ENCODE data around the gene NCEH1.
A peak's percentile ranks its signal among the peaks of the same experiment; 100 is the strongest.
"Not testable (repeated sequence)": the region's sequence is repeated elsewhere in the genome, so short reads cannot be mapped to it uniquely, and the experiment has no call there.

The NCEH1 gene

DNA sequence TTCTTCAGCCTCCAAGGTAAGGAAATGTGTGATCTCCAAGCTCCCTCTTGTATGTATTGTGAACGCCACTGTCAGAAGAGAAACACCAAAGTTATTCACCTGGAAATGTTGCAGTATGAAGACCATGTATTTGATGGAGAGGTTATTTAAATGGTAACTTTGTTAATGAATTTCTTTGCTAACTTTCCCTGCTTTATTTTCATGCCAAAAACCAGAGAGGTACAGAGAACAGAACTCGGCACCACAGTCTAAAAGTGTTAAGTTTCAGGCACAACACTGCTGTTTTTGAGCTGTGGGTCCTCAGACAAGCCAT lies 114.5 kb downstream of the NCEH1 start:
- Histone ChIP-seq H3K27ac (no peak overlapping the region), H3K36me3 (replicated peaks) (no peaks in the 10 kb centered on the region), H3K4me3 (ENCODE audit: low read depth, low read length) (no peak overlapping the region), H3K27me3 (replicated peaks) (no peaks in the 10 kb centered on the region)
- in situ Hi-C loops (cut with HindIII; ENCODE audit: low pct_ligation_motif_present, low sequenced_read_pairs): no loop called here
- TF ChIP-seq, protein P1, sequence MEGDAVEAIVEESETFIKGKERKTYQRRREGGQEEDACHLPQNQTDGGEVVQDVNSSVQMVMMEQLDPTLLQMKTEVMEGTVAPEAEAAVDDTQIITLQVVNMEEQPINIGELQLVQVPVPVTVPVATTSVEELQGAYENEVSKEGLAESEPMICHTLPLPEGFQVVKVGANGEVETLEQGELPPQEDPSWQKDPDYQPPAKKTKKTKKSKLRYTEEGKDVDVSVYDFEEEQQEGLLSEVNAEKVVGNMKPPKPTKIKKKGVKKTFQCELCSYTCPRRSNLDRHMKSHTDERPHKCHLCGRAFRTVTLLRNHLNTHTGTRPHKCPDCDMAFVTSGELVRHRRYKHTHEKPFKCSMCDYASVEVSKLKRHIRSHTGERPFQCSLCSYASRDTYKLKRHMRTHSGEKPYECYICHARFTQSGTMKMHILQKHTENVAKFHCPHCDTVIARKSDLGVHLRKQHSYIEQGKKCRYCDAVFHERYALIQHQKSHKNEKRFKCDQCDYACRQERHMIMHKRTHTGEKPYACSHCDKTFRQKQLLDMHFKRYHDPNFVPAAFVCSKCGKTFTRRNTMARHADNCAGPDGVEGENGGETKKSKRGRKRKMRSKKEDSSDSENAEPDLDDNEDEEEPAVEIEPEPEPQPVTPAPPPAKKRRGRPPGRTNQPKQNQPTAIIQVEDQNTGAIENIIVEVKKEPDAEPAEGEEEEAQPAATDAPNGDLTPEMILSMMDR (IDR thresholded peaks at IDR 0.05; ENCODE audit: low read depth, low read length, missing control alignments): no peak
- DNase-seq: no peak

DNA sequence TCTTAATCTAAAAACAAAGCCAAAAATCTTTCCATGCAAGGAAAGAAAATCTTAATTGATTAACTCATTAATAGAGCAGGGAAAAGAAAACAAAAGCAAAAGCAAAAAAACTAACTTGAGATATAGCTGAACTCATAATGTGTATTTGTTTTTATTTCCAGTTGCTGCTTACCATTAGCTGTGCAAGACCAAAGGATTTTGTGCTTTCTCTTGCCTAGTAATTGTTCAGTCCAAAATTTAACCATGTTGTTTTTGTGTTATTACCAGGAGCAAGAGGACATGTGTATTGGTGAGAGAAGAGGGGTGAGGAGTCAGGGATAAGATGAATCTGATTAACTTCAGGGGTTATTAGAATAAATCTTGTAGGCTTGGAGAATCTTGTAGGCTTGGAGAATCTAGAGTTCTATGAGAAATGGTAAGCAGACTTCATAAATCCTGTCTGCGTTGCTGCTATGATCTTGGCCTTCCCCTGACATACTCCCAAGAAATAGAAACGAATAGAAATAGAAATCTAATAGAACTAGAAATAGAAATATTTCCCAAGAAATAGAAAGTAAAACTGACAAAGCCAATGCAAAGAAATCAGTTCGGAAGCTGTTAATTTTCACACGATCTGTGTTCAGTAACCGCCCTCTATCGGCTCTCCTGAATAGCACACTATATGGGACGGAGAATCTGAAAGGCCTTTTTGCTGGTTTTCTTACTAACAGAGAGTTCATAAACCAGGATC lies 115.0 kb downstream of the NCEH1 start:
- in situ Hi-C loops (cut with HindIII; ENCODE audit: low pct_ligation_motif_present, low sequenced_read_pairs): no loop called here
- no peaks in the 10 kb centered on the region for H3K27me3 ChIP-seq (replicated peaks)
- TF ChIP-seq, protein P1 (IDR thresholded peaks at IDR 0.05; ENCODE audit: low read depth, low read length, missing control alignments): peak; percentile 78
- DNase-seq: peak; percentile 23
- no peak overlapping the region for H3K4me3 ChIP-seq (ENCODE audit: low read depth, low read length)
- H3K36me3 ChIP-seq (replicated peaks): no peaks in the 10 kb centered on the region
- H3K27ac ChIP-seq: no peak overlapping the region

DNA sequence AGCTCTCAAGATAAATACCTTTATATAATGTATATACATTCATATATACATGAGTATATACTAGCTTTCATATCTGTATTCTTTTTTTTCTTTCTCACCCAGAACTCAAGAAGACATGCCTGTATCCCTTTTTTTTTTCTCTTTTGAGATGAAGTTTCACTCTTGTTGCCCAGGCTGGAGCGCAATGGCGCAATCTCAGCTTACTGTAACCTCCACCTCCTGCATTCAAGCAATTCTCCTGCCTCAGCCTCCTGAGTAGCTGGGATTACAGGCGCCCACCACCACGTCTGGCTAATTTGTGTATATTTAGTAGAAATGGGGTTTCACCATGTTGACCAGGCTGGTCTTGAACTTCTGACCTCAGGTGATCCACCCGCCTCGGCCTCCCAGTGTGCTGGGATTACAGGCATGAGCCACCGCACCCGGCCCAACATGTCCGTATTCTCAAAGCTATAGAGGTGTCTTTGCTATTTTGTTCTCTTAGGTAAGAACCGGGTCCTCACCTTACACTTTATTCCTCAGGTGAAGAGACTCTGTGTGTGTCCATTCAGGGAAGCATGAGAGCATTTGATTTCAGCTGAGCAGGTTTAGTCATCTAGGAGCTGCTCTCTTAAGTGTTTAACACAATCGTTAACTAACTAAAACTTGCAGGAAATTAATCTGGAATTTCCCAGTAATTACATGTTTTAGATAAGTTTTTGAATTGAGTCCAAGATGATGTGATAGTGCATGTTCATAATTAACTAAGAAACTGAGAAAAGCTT lies 115.8 kb downstream of the NCEH1 start:
- H3K27ac ChIP-seq; H3K36me3 ChIP-seq (replicated peaks); in situ Hi-C loops (cut with HindIII; ENCODE audit: low pct_ligation_motif_present, low sequenced_read_pairs); H3K27me3 ChIP-seq (replicated peaks); H3K4me3 ChIP-seq (ENCODE audit: low read depth, low read length); DNase-seq: not testable (repeated sequence)

DNA sequence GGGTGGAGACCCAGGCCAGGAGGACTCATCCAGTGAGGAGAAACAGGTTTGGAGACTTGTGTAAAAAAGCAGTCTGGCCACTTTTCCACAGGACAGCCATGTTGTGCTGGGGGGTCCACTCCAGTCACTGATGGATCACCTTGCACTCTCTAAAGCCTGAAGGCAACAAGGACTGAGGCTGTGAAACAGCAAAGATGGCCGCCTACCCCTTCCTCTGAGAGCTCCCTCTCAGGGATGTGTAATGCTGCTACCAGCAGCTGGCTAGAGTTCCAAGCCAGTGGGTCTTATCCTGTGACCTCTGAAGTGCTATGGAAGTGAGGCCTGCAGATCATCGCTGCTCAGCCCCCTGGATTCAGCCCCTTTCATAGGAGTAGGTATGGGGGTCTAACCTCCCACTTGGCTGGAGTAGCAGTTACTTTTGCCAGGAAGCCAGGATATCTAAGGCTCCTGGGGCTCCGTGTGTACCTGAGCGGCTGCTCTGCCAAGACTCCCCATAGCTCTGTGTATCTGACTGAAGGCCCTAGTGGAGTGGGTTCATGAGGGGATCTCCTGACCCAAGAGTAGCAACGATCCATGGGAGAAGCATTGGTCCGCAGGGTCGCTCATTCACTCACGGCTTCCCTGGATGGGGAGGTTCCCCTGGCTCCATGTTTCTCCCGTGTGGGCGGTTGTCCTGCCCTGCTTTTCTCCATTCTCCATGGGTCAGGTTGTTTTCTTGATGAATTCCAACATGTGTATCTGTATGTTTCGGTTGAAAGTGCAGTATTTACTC lies 117.8 kb downstream of the NCEH1 start:
- no peaks in the 10 kb centered on the region for H3K36me3 ChIP-seq (replicated peaks)
- no peak overlapping the region for H3K27ac ChIP-seq
- in situ Hi-C loops (cut with HindIII; ENCODE audit: low pct_ligation_motif_present, low sequenced_read_pairs): no loop called here
- no peak overlapping the region for H3K4me3 ChIP-seq (ENCODE audit: low read depth, low read length)
- no peaks in the 10 kb centered on the region for H3K27me3 ChIP-seq (replicated peaks)
- no peak for DNase-seq
- TF ChIP-seq, protein P1 (IDR thresholded peaks at IDR 0.05; ENCODE audit: low read depth, low read length, missing control alignments): no peak

DNA sequence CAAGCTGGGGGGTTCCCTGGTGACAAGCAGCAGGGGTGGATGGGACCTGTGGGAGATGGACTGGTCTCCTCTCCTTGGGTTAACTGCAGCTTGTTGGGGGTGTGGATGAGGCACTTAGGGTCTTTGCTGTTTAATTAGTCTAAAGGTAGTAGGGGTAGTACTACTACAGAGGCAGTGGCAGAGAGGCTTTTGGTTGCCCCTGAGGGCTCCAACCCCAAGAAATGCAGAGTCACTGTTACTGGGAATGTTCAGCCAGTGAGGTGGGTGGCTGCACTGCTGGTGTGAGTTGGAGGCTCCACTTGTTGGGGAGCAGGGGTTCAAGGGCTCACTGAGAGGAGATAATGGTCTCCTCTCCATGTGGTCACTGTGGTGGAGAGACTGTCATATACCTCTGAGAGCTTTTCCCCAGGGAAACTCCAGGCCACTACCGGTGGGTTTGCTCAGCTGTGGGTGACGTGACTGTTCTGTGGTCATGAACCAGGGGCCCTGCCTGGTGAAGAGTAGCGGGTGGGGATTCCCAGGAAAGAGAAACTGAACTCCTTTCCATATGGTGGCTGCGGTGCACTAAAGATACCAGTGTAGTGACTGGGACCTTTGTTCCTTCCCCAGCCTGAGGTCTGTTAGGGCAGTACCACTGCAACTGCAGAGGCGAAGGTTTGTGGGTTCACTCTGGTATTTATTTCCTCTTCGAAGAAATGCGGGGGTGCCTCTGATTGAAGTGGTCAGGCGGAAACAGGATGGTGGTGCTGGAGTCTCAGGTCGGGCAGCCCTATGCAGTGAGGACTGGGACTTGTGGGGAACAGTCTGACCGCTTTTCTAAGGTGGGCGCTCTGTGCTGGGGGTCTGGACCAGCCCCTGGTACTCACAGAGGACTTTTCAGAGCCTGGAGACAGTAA lies 118.7 kb downstream of the NCEH1 start:
- DNase-seq: peak; percentile 55
- in situ Hi-C loops (cut with HindIII; ENCODE audit: low pct_ligation_motif_present, low sequenced_read_pairs): no loop called here
- TF ChIP-seq, protein P1 (IDR thresholded peaks at IDR 0.05; ENCODE audit: low read depth, low read length, missing control alignments): no peak
- no peaks in the 10 kb centered on the region for H3K27me3 ChIP-seq (replicated peaks)
- no peaks in the 10 kb centered on the region for H3K36me3 ChIP-seq (replicated peaks)
- no peak overlapping the region for H3K27ac ChIP-seq
- H3K4me3 ChIP-seq (ENCODE audit: low read depth, low read length): no peak overlapping the region

Measured in brain microvascular endothelial cell (primary cell).